Stomach (tissue), 4 donors: ENCODE results near the gene PCP4.

Source experiments
- CTCF ChIP-seq, 7 experiments: fragments of 450-650 bp in 4 of 7; fragments of 200-600 bp in 3 of 7; sonication (generic) in 3 of 7; IDR thresholded peaks; one replicate each; pipeline ENCODE4 v1.5.1; 2016 to 2019; ENCODE audit warnings: antibody characterized with exemption in 7 of 7, control low read depth in 2 of 7, mild to moderate bottlenecking in 1 of 7
- EP300 ChIP-seq: sonication (generic); formaldehyde crosslinking; IDR thresholded peaks from one replicate; pipeline ENCODE4 v1.6.1; 2017; ENCODE audit warnings: antibody characterized with exemption
- POLR2A ChIP-seq, 4 donors: fragments of 450-650 bp; IDR thresholded peaks; one replicate each; pipeline ENCODE4 v1.6.1; 2016; ENCODE audit warnings: antibody characterized with exemption in 4 of 4, control low read depth in 2 of 4, mild to moderate bottlenecking in 1 of 4, moderate library complexity in 1 of 4

DNA sequence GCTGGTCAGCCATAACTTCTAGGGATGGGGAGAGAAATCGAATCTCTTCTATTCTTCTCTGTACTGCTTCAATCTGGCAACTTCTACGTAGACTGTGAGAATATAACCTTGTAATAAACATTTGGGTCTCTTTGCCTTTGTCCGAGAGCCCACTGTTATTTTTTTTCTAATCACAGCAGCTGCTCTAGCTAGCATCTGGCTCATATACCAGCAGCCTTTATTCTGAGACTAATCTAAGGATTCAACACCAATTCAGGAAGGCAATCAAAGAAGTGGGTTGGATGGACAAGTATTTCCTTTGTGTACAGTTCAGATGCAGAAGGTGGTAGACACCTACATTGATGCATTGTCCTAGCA is 15.6 kb downstream of the PCP4 start:
- TF ChIP-seq EP300: no peak
- no peak for TF ChIP-seq POLR2A (IDR thresholded peaks at IDR 0.05)
- TF ChIP-seq CTCF (IDR thresholded peaks at IDR 0.05): no peak
